Left cardiac atrium (tissue), 4 donors: ENCODE measurements around the gene SLAMF6. TPM values are rescaled to one million over a fixed set of nuclear protein-coding genes. Genes with fewer than 3 reads are reported as not detected.
"Not testable (repeated sequence)": the region's sequence is repeated elsewhere in the genome, so short reads cannot be mapped to it uniquely, and the experiment has no call there.

ENCODE experiments used
- ATAC-seq, 2 donors: fragments of 200-7000 bp; cut with Tn5 transposase; one replicate each; pipeline ENCODE4 v1.9.1; 2020; ENCODE audit warnings: mild to moderate bottlenecking in 2 of 2, moderate library complexity in 2 of 2
- DNase-seq: peaks from one replicate; pipeline ENCODE4 v3.0.0-alpha.2; 2020
- intact Hi-C, 2 donors: fragments of 100-400 bp; cut with DNase I; formaldehyde crosslinking; loops; one replicate each; pipeline versions ENCODE4 v1.14.1 to v1.15.1; 2022 to 2023
- total RNA-seq, 2 donors: library from RNA; stranded (reverse); fragmentation: NEBNext Ultra II Directional; extraction: Animal tissue kit (Norgen Biotek cat#: 25700); gene quantifications; one replicate each; pipeline ENCODE4 v1.2.1, GENCODE V29; 2021
- donor health status: DM: no; HTN: yes; CAD: no.
- donor health status: DM: no; HTN: yes; CAD: no; lungs with severe emphysema.
- donor health status: DM: yes; HTN: yes; CAD: no.
- donor health status: Dilated cardiomyopathy.

The SLAMF6 gene
- total RNA-seq, 2 donors from 2014 or later = 0.55 to 1.4 TPM

DNA sequence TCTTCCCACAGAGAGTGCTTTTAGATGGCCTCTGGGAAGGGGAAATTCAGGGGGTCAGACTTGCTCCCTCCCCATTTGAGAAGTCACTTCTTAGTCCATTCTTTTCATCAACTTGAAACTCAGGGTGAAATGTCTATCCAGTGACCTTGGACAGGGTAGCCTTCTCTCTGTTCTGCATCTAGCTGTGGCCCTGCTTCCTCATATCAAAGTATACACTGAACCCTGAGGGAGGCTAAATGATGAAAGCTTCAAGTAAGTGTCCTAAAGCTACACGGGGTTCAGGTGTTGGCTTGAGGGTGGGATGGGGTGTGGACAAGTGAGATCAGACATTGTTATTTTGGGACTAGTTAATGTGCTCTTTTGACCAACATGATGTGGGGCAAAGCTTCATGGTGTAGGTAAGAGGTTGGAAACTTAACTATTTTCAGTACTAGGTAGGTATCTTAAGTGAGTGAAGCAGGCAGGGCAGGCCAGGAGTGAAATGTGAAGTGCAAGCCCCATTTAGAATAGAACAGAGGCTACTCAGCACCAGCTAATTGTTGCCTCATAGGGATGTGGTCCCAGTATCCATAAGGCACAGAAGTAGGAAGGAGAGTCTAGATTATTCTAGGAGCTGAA is 41.0 kb downstream of the SLAMF6 start:
- no peak for ATAC-seq
- intact Hi-C loops = no loop called here
- no peak for DNase-seq

DNA sequence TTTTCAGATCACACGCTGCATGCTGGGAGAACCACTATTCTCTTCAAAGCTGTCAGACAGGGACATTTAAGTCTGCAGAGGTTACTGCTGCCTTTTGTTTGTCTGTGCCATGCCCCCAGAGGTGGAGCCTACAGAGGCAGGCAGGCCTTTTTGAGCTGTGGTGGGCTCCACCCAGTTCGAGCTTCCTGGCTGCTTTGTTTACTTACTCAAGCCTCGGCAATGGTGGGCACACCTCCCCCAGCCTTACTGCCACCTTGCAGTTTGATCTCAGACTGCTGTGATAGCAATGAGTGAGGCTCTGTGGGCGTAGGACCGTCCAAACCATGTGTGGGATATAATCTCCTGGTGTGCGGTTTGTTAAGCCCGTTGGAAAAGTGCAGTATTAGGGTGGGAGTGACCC is 42.3 kb downstream of the SLAMF6 start:
- DNase-seq, intact Hi-C loops, ATAC-seq: not testable (repeated sequence)

DNA sequence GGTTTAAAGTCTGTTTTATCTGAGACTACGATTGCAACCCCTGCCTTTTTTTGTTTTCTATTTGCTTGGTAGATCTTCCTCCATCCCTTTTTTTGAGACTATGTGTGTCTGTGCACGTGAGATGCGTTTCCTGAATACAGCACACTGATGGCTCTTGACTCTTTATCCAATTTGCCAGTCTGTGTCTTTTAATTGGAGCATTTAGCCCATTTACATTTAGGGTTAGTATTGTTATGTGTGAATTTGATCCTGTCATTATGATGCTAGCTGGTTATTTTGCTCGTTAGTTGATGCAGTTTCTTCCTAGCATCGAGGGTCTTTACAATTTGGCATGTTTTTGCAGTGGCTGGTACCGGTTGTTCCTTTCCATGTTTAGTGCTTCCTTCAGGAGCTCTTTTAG is 44.0 kb downstream of the SLAMF6 start:
- DNase-seq, intact Hi-C loops, ATAC-seq: not testable (repeated sequence)

DNA sequence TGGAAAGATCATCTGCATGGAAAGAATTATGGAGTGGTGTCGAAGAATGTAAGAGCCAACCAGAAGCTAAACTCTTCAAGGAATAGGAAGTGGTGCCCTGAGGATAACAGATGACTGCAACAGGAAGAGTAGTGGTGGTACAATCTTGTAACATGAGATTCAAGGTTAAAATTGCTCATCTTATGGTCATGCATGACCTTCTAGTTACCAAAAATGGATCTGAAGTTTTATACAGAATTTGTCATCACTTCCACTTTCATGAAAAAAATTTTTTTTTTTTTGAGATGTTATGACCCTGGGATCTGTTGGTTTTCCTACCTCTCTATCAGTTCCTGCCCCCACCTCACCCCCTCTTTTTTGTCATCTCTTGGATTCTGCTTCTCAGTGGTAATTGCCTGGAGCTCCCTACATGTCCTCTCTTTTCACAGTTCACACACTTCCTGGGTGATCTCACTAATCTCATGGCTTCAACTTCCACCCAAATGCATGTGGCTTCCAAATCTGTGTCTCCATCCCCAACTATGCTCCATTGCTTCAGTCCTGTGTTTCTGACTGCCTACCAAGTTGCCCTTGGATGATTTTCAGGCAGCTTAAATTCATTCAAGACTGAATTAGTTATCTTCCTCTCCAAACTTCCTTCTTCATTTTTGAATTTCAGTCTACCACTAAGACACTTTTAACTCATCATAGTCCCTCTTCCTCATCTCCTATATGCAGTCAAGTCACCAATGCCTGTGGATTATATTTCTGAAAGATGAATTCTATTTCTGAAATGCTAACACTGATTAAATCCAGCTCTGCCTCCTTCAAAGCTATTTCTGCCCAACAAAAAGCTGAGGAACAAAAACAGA is 48.4 kb downstream of the SLAMF6 start:
- ATAC-seq = no peak
- intact Hi-C loops = no loop called here
- DNase-seq = no peak

DNA sequence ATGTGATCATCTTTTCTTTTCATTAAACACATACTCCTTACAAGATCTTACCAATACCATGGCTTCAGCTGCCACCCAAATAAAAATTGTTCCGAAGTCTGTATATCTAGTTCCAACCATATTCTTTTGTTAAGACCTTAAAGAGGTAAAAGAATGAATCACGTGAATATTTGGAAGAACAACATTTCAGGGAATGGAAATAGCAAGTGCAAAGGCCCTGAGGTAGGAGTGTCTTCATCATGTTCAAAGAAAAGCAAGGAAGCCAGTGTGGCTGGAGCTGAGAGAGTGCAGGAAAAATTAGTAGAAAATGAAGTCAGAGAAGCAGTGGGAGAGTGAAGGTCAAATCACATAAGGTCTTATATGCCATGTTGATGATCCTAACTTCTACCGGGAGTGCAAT is 50.9 kb downstream of the SLAMF6 start:
- DNase-seq (no peak), ATAC-seq (no peak)
- intact Hi-C loops = no loop called here

DNA sequence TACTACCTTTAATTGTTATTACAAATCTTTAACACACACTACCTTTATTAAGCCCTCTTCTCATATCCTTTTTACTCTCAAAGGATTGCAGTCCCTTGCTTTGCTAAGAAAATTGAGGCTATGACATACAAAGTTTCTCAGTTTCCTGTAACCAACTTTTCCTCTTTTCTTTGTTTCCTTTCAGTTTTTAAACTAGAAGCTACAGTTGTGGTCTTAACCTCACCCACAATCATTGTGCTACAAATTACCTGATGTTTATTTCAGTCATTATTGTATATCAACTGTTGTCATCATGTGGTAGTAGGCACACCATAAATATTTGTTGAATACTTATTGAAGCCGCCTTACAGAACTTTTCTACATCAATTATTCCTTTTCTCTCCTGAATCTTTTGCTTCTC is 51.8 kb downstream of the SLAMF6 start:
- DNase-seq (no peak), ATAC-seq (no peak)
- intact Hi-C loops = no loop called here

DNA sequence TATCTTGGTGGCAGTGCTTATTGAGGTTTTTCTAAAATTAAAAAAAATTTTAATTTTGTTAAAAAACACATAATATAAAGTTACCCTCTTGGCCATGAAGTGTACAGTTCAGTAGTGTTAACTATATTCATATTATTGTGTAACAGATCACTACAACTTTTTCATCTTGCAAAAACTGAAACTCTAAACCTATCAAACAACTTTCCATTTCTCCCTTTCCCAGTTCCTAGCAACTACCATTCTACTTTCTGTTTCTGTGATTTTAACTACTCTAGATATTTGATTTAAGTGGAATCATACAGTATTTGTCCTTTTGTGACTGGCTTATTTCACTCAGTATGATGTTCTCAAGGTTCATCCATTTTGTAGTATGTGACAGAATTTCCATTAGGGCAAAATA is 55.5 kb downstream of the SLAMF6 start:
- intact Hi-C loops = no loop called here

DNA sequence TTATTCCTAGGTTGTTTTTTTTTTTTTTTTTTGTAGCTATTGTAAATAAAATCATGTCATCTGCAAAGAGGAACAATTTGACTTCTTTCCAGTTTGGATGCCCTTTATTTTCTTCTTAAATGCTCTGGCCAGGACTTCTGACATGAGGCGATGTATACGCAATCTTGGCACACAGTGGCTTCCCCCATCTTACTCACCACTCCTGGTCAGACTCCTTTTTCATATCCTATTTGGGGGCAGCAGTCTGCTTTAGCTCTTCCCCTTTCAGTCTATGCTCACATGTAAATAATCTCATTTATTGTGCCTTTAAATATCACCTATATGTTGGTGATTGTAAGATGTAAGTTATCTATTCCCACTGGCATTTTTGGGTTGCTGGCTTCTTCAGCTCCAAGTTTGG is 56.1 kb downstream of the SLAMF6 start:
- DNase-seq = no peak
- ATAC-seq = no peak
- intact Hi-C loops = no loop called here

More for the DNA sequence above, 55.5 kb downstream of the SLAMF6 start:
- no peak for DNase-seq
- ATAC-seq = no peak

DNA sequence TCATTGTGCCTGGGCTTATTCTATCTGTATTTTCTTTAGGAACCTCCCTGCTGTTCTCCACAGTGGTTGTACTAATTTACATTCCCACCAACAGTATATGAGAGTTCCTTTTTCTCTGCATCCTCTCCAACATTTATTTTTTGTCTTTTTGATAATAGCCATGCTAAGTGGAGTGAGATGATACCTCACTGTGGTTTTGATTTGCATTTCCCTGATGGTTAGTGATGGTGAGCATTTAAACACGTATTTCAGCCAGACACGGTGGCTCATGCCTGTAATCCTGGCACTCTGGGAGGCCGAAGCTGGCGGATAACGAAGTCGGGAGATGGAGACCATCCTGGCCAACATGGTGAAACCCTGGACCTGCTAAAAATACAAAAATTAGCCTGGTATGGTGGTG is 57.9 kb downstream of the SLAMF6 start:
- intact Hi-C loops = no loop called here
- DNase-seq (no peak), ATAC-seq (no peak)

DNA sequence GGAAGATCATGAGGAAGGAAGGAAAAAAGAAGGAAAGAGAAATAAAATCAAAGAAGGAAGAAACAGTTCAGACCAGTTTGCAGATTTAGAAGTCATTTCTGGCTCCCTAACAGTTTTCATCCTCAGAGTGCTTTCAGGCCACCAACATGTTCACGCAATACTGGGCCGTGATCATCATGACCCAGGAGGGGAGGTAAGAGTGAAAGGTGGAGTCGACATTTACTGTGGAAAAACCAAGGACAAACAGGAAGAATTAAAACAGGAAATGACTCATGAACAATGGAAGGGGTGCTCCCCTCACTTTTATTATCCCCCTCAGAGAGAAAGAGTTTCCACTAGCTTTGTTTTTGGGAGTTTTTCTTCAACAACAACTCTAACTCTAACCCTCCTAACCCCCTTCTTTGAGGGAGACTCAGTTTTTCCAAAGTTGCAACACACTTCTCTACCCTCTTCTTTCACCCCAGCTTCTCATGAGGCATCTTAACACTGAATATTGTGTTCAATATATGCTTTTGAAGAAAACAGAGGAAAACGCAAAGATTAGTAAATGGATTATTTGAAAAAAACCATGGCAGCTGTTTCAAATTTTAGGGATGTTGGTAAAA is 62.3 kb downstream of the SLAMF6 start:
- ATAC-seq (no peak), DNase-seq (no peak)
- intact Hi-C loops = no loop called here

DNA sequence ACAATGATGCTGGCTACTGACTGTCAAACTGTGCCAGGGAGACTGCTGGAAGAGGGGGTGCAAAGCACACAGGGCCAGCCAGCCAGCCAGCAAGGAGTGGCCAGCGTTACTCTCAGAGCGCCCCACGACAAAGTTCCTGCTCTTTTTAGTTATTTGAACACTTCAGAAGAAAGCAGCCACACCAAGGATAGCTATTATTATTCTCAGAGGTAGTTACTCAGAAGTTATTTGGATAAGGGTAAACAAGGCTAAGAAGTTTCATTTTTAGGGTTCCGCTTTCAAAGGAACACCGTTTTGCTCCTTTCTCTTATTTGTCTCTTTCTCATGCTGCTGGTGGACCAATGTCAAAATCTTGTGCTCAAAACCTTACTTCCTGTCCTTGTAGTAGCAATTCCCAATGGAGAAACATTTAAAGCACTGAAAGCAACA is 62.8 kb downstream of the SLAMF6 start:
- ATAC-seq (no peak), DNase-seq (no peak)
- intact Hi-C loops = no loop called here

DNA sequence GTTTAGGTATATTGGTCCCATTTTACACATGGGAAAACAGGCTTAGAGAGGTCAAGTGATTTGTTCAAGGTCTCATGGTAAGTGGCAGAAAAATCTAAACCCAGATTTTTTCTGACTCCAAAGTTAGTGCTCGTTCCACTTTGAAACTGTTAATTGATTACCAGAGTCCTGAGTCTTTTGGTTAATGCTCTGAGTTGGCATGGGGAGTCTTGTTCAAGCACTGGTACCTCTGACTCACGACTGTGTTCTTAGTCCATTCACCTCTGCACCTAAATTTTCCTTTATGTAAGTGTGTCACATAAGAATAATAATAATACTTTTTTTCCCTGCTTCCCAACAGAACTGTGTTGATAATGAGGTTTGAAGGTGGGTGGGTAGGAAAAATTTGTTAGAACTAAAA is 63.4 kb downstream of the SLAMF6 start:
- intact Hi-C loops = no loop called here

DNA sequence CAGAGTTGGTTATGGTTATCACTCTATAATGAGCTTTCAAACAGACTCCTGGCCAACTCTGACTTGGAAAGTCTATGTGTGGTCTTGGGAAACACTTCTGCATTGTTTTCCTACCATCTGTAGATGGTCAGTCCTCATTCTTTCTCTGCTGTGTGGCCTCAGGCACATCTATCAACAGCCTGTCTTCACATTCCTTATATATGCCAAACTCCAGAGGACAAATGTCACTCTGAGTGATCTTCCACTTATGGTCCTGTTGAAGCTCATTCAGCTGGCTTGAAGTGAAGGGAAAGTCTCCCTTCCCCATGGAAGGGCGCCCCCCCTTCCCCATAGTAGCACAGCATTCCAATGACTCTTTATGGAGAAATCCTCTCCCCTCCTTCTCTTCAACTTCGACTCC is 64.0 kb downstream of the SLAMF6 start:
- intact Hi-C loops = no loop called here
- DNase-seq (no peak), ATAC-seq (no peak)

More for the DNA sequence above, 63.4 kb downstream of the SLAMF6 start:
- ATAC-seq (no peak), DNase-seq (no peak)

DNA sequence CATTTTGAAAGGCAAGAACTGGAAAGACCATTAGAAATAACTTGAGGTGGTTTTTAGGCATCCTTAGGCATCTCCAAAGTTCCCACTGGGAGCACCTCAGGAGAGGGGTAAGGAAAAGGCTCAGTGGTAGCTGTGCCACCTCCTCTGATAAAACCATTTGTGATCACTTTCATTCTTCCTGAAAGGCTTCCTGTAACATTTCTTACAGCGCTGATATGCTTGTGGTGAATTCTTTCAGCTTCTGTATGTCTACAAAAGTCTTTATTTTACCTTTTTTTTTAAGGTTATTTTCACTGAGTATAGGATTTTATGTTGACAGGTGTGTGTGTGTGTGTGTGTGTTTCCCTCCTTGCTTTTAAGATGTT is 67.9 kb downstream of the SLAMF6 start:
- intact Hi-C loops = no loop called here
- ATAC-seq (no peak), DNase-seq (no peak)

DNA sequence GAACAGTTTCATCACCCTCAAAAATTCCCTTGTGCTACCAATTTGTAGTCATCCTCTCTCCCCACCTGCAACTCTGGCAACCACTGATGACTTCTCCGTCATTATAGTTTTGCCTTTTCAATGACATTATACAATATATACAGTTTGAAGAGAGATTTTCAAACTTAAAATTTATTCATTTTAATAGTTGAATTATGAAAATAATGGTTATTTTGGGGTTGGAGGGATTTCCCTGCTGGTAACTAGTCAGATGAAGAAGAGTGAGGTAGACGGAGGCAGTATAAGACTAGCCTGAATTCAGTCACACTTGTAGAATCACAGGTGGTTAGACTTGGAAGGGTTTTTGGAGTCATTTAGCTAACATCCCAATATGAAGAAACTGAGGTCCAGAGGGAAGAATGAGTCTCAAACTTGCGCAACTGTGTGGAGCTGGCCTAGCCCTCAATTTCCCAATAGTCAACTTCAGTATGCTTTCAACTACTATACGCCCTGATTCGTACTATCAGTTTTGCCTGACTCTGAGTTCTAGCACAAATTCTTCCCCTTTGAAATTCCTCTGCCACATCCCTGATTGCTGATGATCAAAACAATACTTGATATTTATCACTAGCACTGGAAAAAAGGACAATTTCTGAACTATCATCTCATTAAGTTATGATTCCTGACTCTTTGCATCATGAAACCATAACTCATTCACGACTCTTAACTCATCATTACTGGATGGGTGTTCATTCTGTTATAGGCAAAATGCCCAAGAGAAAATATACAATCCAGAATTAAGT is 68.5 kb downstream of the SLAMF6 start:
- DNase-seq (no peak), ATAC-seq (no peak)
- intact Hi-C loops = no loop called here

DNA sequence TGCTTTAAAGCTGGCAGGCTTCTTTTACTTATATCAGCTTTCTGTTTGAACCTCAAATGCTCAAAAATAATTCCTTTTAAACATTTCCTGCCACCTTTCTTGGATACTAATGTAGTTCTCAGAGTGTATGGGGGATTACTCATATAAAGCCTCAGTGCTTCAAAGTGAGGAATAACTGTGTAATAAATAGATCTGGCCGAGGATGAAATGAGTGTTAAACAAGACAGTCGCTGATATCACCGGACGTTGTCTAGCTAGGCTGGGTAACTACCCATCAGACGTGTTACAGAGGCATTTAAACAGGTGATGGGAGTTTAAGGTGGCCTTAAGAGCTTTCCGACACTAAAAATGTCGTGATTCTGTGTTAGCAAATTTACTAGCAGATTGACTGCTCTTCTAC is 69.6 kb downstream of the SLAMF6 start:
- no peak for ATAC-seq
- no peak for DNase-seq
- intact Hi-C loops = no loop called here

DNA sequence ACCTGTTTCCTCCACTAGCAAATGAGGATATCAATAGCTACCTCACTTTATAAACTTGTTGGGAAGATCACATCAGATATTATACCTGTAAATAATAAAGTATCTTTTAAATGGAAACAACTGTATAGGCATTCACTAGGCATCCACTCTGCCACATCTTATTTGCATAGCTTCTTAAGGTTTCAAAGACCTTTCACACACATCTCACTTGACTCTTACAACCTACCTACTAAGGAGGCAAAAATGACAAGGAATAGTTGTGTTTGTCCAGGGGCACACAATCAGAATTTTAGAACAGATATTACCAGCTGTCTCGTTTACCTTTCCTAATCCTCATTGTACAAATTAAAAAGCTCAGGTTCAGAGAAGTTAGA is 71.2 kb downstream of the SLAMF6 start:
- intact Hi-C loops = no loop called here
- ATAC-seq (no peak), DNase-seq (no peak)

DNA sequence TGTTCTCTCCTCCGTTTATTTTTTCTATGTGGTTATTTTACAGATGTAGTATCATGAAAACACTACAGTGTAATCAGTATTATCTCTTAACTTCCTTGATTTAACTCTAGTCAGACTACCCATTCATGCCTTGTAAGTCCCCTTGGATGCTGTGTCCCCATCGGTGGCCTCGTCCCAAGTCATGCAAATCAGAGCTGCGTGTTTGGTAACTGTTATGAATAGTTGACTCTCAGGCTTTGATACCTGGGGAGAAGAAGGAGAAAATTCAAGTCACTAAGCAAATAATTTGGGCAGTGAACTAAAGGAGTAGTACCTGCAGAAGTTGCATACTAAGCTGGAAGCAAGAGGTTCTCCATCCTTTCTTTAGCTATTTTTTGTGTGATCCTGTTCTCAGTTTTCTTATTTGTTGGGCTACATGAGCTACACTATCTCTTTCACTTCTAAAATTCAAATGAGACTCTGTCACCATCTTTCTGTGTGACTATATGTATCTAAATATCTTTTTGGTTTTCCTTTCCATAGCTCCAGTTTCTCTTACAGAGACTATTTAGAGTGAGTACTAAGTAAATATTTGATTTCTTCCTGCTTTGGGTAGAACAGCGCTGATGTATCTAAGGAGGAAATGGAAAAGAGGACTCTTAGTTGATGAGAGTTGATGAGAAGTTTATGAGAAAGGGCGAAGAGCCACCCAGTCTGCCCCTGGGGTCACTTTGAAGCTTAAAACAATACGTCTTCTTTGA is 71.8 kb downstream of the SLAMF6 start:
- DNase-seq = no peak
- intact Hi-C loops = no loop called here
- no peak for ATAC-seq

DNA sequence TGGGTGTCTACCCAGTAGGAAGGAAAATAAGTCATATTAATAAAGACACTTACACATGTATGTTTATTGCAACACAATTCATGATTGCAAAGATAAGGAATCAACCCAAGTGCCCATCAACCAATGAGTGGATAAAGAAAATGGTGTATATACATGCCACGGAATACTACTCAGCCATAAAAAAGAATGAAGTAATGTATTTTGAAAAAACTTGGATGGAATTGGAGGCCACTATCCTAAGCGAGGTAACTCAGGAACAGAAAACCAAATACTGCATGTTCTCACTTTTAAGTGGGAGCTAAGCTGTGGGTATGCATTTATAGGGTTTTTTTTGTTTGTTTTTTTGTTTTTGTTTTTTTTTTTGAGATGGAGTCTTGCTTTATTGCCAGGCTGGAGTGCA is 73.6 kb downstream of the SLAMF6 start:
- DNase-seq = no peak
- intact Hi-C loops = no loop called here
- ATAC-seq = no peak
